ENCODE results near the gene LSS.
"Not testable (repeated sequence)": the region's sequence is repeated elsewhere in the genome, so short reads cannot be mapped to it uniquely, and the experiment has no call there.

Gene LSS

GRCh38 chr21:46152927-46153246, 75.7 kb downstream of the LSS start:
- DNase-seq (ENCODE audit: low spot score) = no peak

DNA sequence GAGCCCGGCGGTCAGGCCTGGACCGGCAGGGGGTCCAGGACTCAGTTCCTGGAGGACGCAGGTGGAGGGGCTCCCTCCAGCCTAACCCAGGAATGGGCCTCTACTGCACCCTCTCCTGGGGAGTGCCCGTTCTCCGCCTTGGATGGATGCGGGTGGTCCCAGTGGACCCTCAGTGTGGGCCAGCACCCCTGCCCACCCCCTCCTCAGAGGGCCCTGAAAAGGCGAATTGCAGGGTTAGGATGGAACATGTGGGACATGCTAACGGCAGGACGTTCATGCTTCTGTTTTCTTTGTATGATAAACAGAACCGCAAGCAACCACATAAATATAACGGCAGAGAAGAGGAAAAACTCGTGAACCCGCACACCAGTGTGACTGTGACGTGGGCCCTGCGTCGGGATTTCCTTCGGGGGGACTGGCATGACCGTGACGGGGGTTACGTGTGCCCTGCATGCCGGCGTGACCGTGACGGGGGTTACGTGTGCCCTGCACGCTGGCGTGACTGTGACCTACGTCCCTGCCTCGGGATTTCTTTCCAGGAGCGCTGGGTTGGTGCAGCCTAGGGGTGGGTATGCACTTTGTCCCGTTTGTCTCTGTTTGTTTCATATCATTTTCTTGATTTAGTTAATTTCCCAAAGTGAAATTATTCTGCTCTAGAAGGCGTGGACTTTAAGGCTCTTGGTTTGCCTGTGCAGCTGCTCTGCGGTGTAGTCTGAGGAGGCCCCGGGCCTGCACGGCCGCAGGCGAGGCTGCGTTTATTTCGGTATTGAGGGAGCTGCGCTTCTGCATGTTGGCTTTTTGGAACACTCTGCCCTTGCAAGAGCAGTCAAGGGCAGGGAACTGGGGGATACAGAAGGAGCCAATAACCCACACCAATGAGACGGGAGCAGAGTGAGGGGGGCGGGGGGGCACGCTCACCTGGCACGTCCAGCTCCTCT, 76.3 kb downstream of the LSS start:
- DNase-seq (ENCODE audit: low spot score) = no peak

DNA sequence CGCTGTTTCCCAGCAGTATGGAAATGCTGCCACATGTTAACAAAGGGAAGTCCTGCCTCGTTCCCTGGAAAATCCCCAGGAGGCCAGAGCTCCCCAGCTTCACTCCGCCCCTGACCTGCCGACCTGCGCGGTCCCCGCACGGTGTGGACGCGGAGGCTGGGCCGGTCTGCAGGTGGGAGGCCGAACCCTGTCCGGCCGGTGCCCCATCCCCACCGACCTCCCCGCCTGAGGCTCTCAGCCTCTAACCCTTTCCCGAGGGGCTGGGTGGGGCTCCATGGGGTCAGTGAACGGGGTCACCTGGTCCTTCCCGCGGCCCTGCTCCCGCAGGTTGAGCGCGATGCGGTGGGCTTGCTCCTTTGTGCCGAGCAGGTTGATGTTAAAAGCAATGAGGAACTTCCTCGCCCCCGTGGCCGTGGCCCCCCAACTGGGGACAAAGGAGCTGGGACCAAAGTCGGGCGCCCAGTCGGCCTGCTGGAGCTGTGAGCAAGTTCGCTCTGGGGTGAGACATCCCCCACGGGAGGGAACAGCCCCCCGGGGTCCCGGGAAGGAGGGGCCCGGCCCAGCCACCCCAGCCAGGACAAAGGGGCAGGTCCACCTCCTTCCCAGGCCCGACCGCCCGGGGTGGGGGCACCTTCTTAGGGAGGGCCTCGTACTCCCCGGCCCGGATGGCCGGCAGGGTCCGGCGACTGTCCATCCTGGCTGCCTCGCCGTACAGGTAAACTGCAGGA, 77.1 kb downstream of the LSS start:
- no peak for DNase-seq (ENCODE audit: low spot score)

GRCh38 chr21:46150491-46151121, 78.0 kb downstream of the LSS start:
- DNase-seq (ENCODE audit: low spot score) = no peak

- DNase-seq (ENCODE audit: low spot score) = no peak
Observed at GRCh38 chr21:46150073-46150472, 78.5 kb downstream of the LSS start.

- no peak for DNase-seq (ENCODE audit: low spot score)
Observed at GRCh38 chr21:46149205-46149901, 79.2 kb downstream of the LSS start.

DNA sequence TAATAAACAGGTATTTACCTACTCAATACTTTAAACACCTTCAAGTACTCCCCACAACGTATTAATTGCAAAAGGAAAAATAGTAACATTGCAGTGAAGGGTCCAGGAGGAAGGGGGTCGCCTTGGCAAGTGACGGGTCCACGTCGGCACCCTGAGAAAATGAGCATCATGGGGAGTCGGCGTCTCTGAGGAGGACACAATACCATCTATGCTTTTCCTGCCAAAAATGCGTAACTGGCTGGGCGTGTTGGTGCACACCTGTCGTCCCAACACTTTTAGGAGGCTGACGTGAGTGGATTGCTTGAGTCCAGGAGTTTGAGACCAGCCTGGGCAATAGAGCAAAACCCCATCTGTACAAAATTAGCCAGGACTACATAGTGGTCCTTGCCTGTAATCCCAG, 80.5 kb downstream of the LSS start:
- DNase-seq (ENCODE audit: low spot score) = no peak

DNA sequence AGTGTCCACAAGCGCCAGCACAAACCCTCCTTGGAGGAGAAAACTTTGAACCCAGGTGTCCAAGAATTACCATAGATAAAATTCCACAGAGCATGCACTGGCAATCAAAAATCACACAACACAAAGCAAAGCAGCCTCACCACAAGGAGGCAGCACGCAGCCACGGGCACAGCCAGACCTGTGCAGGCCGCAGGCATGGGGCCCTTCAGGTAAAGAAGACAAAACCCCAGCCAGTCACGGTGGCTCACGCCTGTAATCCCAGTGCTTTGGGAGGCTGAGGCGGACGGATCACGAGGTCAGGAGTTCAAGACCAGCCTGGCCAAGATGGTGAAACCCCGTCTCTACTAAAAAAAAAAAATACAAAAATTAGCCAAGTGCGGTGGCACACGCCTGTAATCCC, 81.1 kb downstream of the LSS start:
- DNase-seq (ENCODE audit: low spot score) = peak; percentile 71

GRCh38 chr21:46146856-46147255, 81.7 kb downstream of the LSS start:
- no peak for DNase-seq (ENCODE audit: low spot score)

GRCh38 chr21:46145840-46146691, 82.5 kb downstream of the LSS start:
- DNase-seq (ENCODE audit: low spot score) = no peak

- no peak for DNase-seq (ENCODE audit: low spot score)
Observed at GRCh38 chr21:46145159-46145839, 83.3 kb downstream of the LSS start.

DNA sequence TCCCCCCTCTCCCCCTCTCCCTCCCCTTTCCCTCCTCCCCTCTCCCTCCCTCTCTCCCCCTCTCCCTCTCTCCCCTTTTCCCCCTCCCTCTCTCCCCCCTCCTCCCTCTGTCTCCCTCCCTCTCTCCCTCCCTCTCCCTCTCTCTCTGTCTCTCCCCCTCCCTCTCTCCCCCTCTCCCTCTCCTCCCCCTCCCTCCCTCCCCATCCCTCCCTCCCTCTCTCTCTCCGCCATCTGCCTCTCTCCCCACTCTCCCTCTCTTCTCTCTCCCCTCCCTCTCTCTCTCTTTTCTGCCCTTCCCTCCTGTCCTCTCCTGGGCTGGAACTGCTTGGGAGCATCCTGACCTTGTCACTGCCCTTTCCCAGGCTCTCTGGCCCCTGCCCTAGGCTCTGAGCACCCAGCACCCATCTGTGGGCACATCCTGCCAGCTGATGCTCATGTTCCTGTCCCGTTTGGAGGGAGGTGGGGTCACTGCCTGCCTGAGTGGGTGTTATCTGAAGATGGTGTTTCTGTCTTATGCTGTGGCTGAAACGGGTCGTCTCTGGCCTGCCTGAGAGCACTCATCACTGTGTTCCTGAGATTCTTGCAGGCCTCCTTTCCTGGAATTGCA, 84.0 kb downstream of the LSS start:
- DNase-seq (ENCODE audit: low spot score) = no peak

GRCh38 chr21:46142582-46143473, 85.7 kb downstream of the LSS start:
- no peak for DNase-seq (ENCODE audit: low spot score)

DNA sequence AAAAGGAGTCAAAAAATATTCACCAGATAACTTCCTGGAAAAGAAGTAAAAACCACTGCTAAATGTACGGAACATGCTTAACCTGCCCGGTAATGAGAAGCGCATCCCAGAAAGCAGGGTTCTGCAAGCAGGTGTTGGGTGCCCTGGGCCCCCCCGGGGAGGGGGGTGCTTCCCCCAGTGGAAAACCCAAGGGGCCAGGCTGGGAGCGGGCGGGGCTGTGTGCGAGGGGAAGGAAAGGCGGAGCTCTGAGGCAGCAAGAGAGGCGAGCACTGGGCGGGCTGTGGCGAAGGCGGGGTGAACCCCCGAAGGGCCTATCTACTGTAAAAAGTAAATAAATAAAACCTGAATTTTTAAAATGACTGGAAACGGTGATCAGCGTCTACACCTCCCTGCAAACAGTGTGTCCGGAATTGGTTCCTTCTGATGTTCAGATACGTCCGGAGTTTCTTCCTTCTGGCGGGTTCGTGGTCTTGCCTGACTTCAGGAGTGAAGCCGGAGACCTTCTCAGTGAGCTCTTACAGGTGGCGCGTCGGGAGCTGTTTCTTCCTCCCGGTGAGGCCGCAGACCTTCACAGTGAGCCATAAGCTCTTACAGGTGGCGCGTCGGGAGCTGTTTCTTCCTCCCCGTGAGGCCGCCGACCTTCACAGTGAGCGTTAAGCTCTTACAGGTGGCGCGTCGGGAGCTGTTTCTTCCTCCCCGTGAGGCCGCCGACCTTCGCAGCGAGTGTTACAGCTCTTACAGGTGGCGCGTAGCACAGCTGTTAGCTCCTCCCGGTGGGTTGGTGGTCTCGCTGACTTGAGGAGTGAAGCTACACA, 86.6 kb downstream of the LSS start:
- DNase-seq (ENCODE audit: low spot score) = no peak

DNA sequence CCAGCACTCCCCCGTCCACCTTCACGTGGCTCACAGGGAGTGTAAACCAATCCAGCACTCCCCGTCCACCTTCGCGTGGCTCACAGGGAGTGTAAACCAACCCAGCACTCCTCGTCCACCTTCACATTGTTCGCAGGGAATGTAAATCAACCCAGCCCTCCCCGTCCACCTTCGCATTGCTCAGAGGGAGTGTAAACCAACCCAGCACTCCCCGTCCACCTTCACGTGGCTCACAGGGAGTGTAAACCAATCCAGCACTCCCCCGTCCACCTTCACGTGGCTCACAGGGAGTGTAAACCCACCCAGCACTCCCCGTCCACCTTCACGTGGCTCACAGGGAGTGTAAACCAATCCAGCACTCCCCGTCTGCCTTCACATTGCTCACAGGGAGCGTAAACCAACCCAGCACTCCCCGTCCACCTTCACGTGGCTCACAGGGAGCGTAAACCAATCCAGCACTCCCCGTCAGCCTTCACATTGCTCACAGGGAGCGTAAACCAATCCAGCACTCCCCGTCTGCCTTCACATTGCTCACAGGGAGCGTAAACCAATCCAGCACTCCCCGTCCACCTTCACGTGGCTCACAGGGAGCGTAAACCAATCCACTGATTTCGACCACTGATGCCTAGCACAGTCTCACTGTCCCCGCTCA, 88.1 kb downstream of the LSS start:
- not testable (repeated sequence) for DNase-seq (ENCODE audit: low spot score)

DNA sequence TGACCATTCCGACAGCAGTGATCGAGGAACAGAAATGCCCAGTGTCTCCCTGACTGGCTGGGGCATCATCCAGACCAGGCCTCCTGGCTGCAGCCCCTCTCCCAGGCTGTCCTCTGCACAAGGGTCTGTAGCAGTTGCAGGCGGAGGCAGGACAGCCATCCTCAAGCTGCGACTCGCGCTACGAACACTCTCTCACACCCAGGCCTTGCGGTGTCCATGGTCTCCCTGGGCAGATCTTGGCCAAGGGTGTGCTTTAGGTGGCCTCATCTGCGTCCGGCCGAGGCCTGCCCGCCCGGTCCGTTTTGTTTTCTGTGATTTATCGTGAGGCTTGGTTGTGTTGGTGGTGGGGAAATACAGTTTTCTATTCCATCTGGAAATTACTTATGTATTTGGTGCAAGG, 88.9 kb downstream of the LSS start:
- DNase-seq (ENCODE audit: low spot score) = no peak

GRCh38 chr21:46138383-46138970, 90.1 kb downstream of the LSS start:
- no peak for DNase-seq (ENCODE audit: low spot score)
